ENCODE measurements around the gene CISD2.
A peak's percentile ranks its signal among the peaks of the same experiment; 100 is the strongest.
"Not testable (repeated sequence)": the region's sequence is repeated elsewhere in the genome, so short reads cannot be mapped to it uniquely, and the experiment has no call there.

CISD2 gene

DNA sequence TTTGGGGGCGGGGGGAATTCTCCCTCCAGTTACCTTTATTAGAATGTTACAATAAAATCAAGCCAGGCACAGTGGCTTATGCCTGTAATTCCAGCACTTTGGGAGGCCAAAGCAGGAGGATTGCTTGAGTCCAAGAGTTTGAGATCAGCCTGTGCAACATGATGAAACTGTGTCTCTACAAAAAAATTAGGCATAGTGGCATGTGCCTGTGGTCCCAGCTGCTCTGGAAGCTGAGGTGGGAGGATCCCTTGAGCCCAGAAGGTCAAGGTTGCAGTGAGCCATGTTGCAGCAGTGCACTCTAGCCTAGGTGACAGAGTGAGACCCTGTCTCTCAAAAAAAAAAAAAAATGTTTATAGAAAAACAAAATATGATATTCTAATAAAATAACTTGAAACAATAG is 36.1 kb upstream of the CISD2 start:
- Mint-ChIP-seq H3K9me3 (no peaks in the 10 kb centered on the region), H3K27me3 (no peaks in the 10 kb centered on the region), H3K4me1 (ENCODE audit: low read depth) (peaks cover 28% of the 10 kb centered on the region), H3K36me3 (ENCODE audit: low read depth) (peaks cover 5% of the 10 kb centered on the region), H3K27ac (no peak overlapping the region), H3K4me3 (no peak overlapping the region)
- no peak for DNase-seq

DNA sequence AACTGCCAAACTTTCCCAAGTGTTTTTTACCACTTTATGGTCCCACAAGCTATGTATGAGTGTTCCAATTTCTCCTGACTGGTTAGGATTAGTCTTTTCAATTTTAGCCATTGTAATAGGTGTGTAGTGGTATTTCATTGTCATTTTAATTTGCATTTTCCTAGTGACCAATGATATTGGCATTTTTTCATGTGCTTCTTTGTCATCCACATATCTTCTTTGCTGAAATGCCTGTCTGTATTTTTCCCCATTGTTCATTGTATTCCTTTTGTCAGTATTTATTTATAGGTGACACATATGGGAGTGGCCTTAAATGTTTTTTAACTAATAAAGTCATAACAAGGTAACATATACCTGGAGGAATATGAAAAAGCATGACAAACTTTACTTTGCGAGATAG is 32.2 kb upstream of the CISD2 start:
- Mint-ChIP-seq H3K9me3 (no peaks in the 10 kb centered on the region), H3K4me1 (ENCODE audit: low read depth) (peaks cover 18% of the 10 kb centered on the region), H3K27ac (no peak overlapping the region), H3K27me3 (no peaks in the 10 kb centered on the region), H3K36me3 (ENCODE audit: low read depth) (no peaks in the 10 kb centered on the region), H3K4me3 (no peak overlapping the region)
- no peak for DNase-seq

DNA sequence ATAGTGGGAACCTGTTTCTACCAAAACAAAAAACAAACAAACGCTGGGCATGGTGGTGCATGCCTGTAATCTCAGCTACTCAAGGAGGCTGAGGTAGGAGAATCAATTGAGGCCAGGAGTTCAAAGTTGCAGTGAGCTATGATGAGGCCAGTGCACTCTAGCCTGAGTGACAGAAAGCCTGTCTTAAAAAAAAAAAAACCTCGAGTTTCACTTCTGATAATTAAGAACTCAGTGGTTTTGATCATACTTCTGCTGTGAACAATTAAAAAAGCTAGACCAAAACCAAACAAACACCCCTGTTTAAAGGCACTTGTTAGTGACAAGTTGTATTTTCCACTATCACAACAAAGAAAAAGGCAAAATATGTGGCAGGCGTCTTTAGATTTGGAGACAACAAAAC is 26.4 kb upstream of the CISD2 start:
- no peak overlapping the region for H3K27ac Mint-ChIP-seq
- H3K9me3 Mint-ChIP-seq, result no peaks in the 10 kb centered on the region
- H3K4me3 Mint-ChIP-seq, result no peak overlapping the region
- no peak for DNase-seq
- peaks cover 1% of the 10 kb centered on the region for H3K36me3 Mint-ChIP-seq (ENCODE audit: low read depth)
- H3K4me1 Mint-ChIP-seq (ENCODE audit: low read depth), result peaks cover 17% of the 10 kb centered on the region
- no peaks in the 10 kb centered on the region for H3K27me3 Mint-ChIP-seq

DNA sequence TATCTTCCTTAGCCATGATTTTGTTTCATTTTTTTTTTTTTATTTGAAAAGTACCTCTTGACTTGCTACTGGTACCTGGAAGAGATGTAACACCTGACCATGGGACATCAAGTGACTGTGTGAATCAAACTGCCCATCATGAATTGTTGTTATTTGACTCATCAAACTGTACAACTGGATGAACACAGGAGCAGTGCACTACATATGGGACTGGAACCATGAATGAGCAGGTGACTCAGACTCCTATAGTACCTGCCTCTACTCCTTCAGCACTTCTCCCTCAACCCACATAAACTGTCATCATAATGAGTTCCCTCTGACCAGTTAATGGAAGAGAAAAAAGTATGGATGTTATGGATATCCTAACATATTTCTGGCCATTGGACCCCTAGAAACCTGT is 25.5 kb upstream of the CISD2 start:
- no peak for DNase-seq
- no peaks in the 10 kb centered on the region for H3K27me3 Mint-ChIP-seq
- H3K27ac Mint-ChIP-seq, result no peak overlapping the region
- no peak overlapping the region for H3K4me3 Mint-ChIP-seq
- H3K36me3 Mint-ChIP-seq (ENCODE audit: low read depth), result peaks cover 1% of the 10 kb centered on the region
- peaks cover 15% of the 10 kb centered on the region for H3K4me1 Mint-ChIP-seq (ENCODE audit: low read depth)
- H3K9me3 Mint-ChIP-seq, result no peaks in the 10 kb centered on the region

DNA sequence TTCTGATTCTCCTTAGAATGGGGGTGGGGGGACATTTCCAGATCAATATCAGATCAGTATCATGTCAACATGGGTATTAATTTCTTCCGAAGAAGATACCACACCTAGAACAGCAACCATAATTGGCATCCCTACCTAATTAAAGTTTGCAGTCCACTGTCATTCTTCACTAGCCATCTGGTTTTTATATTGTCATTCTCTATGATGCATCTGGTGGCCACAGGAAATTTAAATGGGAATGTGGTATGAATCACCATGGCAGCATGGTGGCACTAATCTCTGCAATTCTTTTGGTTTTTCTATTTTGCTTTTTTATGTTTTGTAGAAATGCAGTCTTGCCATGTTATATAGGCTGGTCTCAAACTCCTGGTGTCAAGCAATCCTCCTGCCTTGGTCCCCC is 24.9 kb upstream of the CISD2 start:
- Mint-ChIP-seq H3K4me3 (no peak overlapping the region), H3K4me1 (ENCODE audit: low read depth) (peaks cover 14% of the 10 kb centered on the region), H3K27ac (no peak overlapping the region), H3K27me3 (no peaks in the 10 kb centered on the region), H3K36me3 (ENCODE audit: low read depth) (peaks cover 1% of the 10 kb centered on the region), H3K9me3 (no peaks in the 10 kb centered on the region)
- no peak for DNase-seq

DNA sequence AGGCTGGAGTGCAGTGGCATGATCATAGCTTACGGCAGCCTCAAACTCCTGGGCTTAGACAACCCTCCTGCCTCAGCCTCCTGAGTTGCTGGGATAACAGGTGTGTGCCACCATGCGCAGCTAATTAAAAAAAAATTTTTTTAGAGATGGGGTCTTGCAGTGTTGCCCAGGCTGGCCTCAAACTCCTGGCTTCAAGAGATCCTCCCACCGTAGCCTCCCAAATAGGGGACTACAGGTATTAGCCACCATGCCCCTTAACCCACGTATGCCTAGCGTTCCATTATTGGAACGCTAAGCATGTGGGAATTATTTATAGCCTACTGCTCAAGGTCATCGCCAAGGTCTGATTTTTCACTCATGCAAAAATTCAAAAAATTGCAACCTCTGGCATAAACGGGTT is 21.1 kb upstream of the CISD2 start:
- no peak for DNase-seq
- no peak overlapping the region for H3K4me3 Mint-ChIP-seq
- H3K9me3 Mint-ChIP-seq, result no peaks in the 10 kb centered on the region
- H3K27me3 Mint-ChIP-seq, result no peaks in the 10 kb centered on the region
- peaks cover 3% of the 10 kb centered on the region for H3K36me3 Mint-ChIP-seq (ENCODE audit: low read depth)
- peaks cover 13% of the 10 kb centered on the region for H3K4me1 Mint-ChIP-seq (ENCODE audit: low read depth)
- no peak overlapping the region for H3K27ac Mint-ChIP-seq

DNA sequence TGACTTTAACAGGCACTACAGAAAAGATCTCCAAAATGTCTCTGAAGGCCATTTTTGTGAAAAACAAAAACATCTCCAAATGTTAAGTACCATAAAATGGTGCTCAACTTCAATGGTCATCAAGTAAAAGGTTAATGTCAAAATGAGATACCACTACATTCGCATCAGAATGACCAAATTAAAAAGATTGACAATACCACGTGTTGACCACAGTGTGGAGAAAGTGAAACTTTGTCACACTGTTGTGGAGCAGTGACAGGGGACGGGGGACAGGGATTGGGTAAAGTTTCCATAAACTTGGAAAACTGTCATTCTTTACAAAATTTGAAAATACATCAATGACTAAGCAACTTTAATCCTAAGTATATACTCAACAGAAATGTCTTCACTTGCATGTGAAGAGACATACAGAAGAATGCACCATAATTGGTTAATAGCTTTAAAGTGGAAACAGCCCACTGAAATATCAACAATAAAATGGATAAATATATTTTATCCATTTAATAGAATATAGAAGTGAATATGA is 19.1 kb upstream of the CISD2 start:
- Mint-ChIP-seq H3K27ac (no peak overlapping the region), H3K36me3 (ENCODE audit: low read depth) (peaks cover 5% of the 10 kb centered on the region), H3K4me3 (no peak overlapping the region), H3K9me3 (no peaks in the 10 kb centered on the region), H3K4me1 (ENCODE audit: low read depth) (peaks cover 7% of the 10 kb centered on the region), H3K27me3 (no peaks in the 10 kb centered on the region)
- no peak for DNase-seq

DNA sequence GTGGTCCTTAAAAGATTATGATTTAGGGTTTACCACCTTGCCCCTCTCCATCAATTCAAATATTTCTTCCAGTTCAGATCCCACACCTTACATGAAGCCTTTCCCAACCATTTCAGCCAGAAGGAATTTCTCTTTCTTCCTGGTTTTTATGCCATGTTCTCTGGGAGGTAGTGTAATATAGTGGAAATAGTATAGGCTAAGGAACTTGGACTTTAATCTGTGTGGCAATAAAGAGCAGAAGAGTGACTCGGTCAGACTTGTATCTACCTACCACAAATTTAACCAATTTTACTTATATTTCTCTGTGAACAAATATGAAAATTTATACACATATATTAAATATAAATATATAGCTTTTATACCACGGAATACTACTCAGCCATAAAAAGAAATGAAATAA is 18.4 kb upstream of the CISD2 start:
- H3K27me3 Mint-ChIP-seq, result no peaks in the 10 kb centered on the region
- no peak overlapping the region for H3K27ac Mint-ChIP-seq
- H3K4me1 Mint-ChIP-seq (ENCODE audit: low read depth), result peaks cover 7% of the 10 kb centered on the region
- peaks cover 5% of the 10 kb centered on the region for H3K36me3 Mint-ChIP-seq (ENCODE audit: low read depth)
- DNase-seq, result no peak
- H3K9me3 Mint-ChIP-seq, result no peaks in the 10 kb centered on the region
- H3K4me3 Mint-ChIP-seq, result no peak overlapping the region

DNA sequence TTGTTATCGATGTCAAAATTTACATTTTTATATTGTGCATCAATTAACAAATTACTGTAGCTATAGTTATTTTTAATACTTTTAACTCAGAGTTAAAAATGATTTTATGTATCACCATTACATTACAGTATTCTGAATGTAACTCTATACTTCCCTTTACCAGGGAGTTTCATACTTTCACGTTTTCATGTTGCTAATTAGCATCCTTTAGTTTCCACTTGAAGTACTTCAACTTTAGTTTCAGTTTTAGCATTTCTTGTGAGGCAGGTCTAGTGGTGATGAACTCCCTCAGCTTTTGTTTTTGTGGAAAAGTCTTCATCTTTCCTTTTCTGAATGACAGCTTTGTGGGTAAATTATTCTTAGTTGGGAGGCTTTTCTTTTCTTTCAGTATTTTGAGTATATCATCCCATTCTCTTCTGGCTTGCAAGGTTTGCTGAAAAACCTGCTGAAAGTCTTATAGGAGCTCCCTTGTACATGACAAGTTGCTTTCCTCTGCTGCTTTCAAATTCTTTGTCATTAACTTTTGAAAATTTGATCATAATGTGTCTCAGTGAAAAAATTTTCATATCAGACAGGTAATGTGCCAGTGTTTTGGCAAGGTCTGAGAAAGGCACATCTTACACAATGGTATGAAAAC is 9.8 kb upstream of the CISD2 start:
- Mint-ChIP-seq H3K4me1 (ENCODE audit: low read depth) (peaks cover 5% of the 10 kb centered on the region), H3K27ac (no peak overlapping the region), H3K9me3 (peaks cover 21% of the 10 kb centered on the region), H3K27me3 (no peaks in the 10 kb centered on the region), H3K36me3 (ENCODE audit: low read depth) (peaks cover 41% of the 10 kb centered on the region), H3K4me3 (no peak overlapping the region)
- no peak for DNase-seq

DNA sequence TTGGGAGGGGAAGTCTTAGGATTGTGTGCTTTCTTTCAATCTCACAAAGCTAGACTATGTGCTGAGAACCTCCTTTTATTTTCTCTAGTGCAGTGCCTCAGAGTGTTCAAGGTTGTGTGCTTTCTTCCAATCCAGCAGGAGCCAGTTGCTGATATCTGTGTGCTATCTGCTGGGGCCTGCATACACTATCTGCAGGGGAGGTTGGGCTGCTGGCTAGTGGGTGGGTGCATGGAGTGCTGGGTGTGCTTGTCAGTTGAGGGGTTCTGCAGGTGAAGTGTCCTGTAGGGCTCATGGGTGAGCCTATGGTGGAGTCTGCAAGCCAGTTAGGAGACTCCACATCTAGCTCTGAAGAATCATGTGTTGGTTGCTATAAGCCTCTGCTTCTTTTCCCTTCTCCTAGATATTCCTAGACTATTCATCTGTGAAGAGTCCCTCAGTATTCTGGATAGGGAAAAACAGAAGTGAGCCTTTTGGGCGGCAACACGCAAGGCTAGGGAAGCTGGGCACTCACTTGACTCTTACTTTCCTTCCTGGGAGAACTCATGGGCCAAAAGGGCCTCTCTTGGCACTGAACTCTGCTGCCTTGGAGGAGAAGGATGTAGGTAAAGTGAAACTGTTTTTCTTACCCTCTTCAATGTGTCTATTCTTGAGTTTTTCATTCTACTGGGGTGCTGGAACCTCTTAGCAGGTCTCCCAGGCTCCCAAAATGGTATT is 8.0 kb upstream of the CISD2 start:
- Mint-ChIP-seq H3K9me3 (peaks cover 21% of the 10 kb centered on the region), H3K27me3 (no peaks in the 10 kb centered on the region), H3K27ac (no peak overlapping the region), H3K4me1 (ENCODE audit: low read depth) (peaks cover 22% of the 10 kb centered on the region), H3K4me3 (no peak overlapping the region), H3K36me3 (ENCODE audit: low read depth) (peaks cover 52% of the 10 kb centered on the region)
- no peak for DNase-seq

DNA sequence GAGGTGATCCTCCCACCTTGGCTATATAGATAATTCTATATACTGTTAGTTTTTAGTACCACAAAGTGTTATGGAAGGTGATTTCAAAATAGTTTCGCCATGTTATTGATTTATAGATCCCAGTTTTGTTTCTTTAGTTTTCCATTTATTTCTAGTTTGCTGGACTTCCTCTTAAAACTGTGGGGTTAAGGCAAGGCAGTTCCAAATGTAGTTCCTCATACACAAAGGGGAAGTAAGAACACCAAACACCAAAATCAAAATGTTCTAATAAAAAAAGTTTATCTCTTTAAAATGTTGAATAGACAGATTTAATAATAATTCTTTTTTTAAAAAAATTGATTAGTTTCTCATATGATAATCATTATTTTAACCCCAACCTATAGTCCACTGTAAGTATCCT is 6.8 kb upstream of the CISD2 start:
- peaks cover 62% of the 10 kb centered on the region for H3K36me3 Mint-ChIP-seq (ENCODE audit: low read depth)
- H3K4me1 Mint-ChIP-seq (ENCODE audit: low read depth), result peaks cover 33% of the 10 kb centered on the region
- H3K27ac Mint-ChIP-seq, result no peak overlapping the region
- peaks cover 21% of the 10 kb centered on the region for H3K9me3 Mint-ChIP-seq
- H3K4me3 Mint-ChIP-seq, result no peak overlapping the region
- no peak for DNase-seq
- no peaks in the 10 kb centered on the region for H3K27me3 Mint-ChIP-seq

DNA sequence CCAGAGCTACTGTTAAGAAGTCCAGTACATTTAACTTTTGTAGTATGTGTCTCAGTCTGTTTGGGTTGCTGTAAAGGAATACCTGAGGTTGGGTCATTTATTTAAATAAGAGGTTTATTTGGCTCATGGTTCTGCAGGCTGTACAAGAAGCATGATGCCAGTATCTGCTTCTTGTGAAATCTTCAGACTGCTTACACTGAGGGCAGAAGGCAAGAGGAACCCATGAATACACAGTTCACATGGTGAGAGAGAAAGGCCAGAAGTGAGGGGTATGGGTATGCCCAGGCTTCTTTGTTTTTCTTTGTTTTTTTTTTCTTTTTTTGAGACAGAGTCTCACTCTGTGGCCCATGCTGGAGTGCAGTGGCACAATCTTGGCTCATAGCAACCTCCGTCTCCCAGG is 6.0 kb upstream of the CISD2 start:
- Mint-ChIP-seq H3K4me1 (ENCODE audit: low read depth) (peaks cover 40% of the 10 kb centered on the region), H3K4me3 (no peak overlapping the region), H3K27ac (no peak overlapping the region), H3K36me3 (ENCODE audit: low read depth) (peaks cover 69% of the 10 kb centered on the region), H3K27me3 (no peaks in the 10 kb centered on the region), H3K9me3 (peaks cover 21% of the 10 kb centered on the region)
- DNase-seq, result no peak

DNA sequence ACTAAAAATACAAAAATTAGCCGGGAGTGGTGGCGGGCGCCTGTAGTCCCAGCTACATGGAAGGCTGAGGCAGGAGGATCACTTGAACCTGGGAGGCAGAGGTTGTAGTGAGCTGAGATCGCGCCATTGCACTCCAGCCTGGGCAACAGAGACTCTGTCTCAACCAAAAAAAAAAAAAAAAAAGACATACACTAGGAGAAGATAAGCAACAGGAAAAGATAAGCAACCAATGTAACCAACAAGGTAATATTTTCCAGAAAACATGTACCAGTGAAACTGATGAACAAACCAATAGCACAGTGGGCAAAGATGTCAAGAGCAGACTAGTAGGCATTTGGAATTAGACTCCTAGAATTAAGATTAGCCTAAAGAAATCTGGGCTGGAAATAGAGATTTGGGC is 3.5 kb upstream of the CISD2 start:
- DNase-seq, H3K9me3 Mint-ChIP-seq, H3K27me3 Mint-ChIP-seq, H3K4me3 Mint-ChIP-seq, H3K27ac Mint-ChIP-seq: not testable (repeated sequence)
- Mint-ChIP-seq H3K4me1 (ENCODE audit: low read depth) (peaks cover 42% of the 10 kb centered on the region), H3K36me3 (ENCODE audit: low read depth) (peaks cover 74% of the 10 kb centered on the region)

DNA sequence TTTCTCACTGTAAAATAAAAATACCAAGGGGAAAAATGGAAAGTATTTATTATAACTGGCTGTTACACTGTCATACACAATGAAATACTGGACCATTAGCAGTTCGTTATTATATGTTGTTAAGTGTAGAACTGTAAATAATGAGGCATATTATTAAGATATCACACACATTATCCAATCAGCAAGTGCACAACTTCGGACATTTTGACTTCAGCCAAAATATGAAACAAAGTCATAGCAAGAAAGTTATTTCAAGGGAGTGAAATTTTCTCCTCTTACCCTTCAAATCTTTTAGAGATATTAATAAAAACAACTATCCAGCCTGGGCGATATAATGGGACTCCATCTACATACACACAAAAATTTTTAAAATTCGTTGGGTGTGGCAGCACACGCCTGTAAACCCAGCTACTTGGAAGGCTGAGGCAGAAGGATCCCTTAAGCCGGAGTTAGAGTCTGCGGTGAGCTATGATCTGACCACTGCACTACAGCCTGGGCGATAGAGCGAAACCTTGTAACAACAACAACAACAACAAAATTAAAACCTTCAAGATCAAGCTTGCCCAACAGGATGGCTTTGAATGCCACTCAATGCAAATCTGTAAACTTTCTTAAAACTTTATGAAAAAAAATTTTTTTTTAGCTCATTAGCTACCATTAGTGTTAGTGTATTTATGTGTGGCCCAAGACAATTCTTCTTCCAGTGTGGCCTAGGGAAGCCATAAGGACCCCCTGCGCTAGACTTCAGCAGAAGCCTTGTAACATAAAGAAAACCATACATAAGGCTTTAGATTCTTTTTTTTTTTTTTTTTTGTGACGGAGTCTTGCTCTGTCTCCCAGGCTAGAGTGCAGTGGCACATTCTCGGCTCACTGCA is 1.3 kb upstream of the CISD2 start:
- H3K4me1 Mint-ChIP-seq (ENCODE audit: low read depth), result peaks cover 56% of the 10 kb centered on the region
- H3K36me3 Mint-ChIP-seq (ENCODE audit: low read depth), result peaks cover 69% of the 10 kb centered on the region

More for the DNA sequence above, 1.3 kb upstream of the CISD2 start:
- Mint-ChIP-seq H3K27ac (peak overlapping the region; percentile 99), H3K9me3 (no peaks in the 10 kb centered on the region), H3K4me3 (peak overlapping the region; percentile 85), H3K27me3 (no peaks in the 10 kb centered on the region)
- no peak for DNase-seq

Measured in activated T-cell treated with anti-CD3 and anti-CD28 coated beads, Interleukin-2, amount 50 U/mL, for 24 hours (primary cell).